Measurements from ENCODE around the gene CLSTN2.

Gene CLSTN2

GRCh38 chr3:139933766-139934165, 1.2 kb upstream of the CLSTN2 start:
- peaks cover 2% of the 10 kb centered on the region for H3K9me3 Mint-ChIP-seq
- ATAC-seq (ENCODE audit: low read depth), result no peak
- peaks cover 2% of the 10 kb centered on the region for H3K36me3 Mint-ChIP-seq
- H3K27ac Mint-ChIP-seq, result no peak overlapping the region
- H3K27me3 Mint-ChIP-seq, result peaks cover 24% of the 10 kb centered on the region
- H3K4me1 Mint-ChIP-seq, result peaks cover 9% of the 10 kb centered on the region
- DNase-seq (ENCODE audit: low spot score in 2 of 2), result no peak
- H3K4me3 Mint-ChIP-seq, result no peak overlapping the region

GRCh38 chr3:139934613-139935015, 371 bp upstream of the CLSTN2 start:
- Mint-ChIP-seq H3K36me3 (peaks cover 2% of the 10 kb centered on the region), H3K27ac (no peak overlapping the region), H3K4me3 (no peak overlapping the region), H3K4me1 (peaks cover 9% of the 10 kb centered on the region), H3K9me3 (peaks cover 2% of the 10 kb centered on the region), H3K27me3 (peaks cover 24% of the 10 kb centered on the region)
- DNase-seq (ENCODE audit: low spot score in 2 of 2), result no peak
- no peak for ATAC-seq (ENCODE audit: low read depth)

- Mint-ChIP-seq H3K4me1 (peaks cover 9% of the 10 kb centered on the region), H3K9me3 (peaks cover 2% of the 10 kb centered on the region), H3K27ac (no peak overlapping the region), H3K27me3 (peaks cover 23% of the 10 kb centered on the region), H3K4me3 (no peak overlapping the region), H3K36me3 (peaks cover 2% of the 10 kb centered on the region)
- ATAC-seq (ENCODE audit: low read depth) (no peak), DNase-seq (ENCODE audit: low spot score in 2 of 2) (no peak)
These were observed 1.2 kb downstream of the CLSTN2 start for GRCh38 chr3:139935866-139936817.

GRCh38 chr3:139937674-139938279, 2.8 kb downstream of the CLSTN2 start:
- Mint-ChIP-seq H3K4me3 (no peak overlapping the region), H3K4me1 (peaks cover 9% of the 10 kb centered on the region), H3K27ac (no peak overlapping the region), H3K36me3 (peaks cover 2% of the 10 kb centered on the region), H3K9me3 (peaks cover 2% of the 10 kb centered on the region), H3K27me3 (peaks cover 28% of the 10 kb centered on the region)
- DNase-seq (ENCODE audit: low spot score in 2 of 2) (no peak), ATAC-seq (ENCODE audit: low read depth) (no peak)

GRCh38 chr3:139939681-139940190, 4.8 kb downstream of the CLSTN2 start:
- peaks cover 28% of the 10 kb centered on the region for H3K27me3 Mint-ChIP-seq

GRCh38 chr3:139940622-139941021, 5.6 kb downstream of the CLSTN2 start:
- H3K4me3 Mint-ChIP-seq, result no peak overlapping the region
- ATAC-seq (ENCODE audit: low read depth), result no peak
- peaks cover 9% of the 10 kb centered on the region for H3K4me1 Mint-ChIP-seq
- no peak overlapping the region for H3K27ac Mint-ChIP-seq
- H3K9me3 Mint-ChIP-seq, result peaks cover 2% of the 10 kb centered on the region
- peaks cover 2% of the 10 kb centered on the region for H3K36me3 Mint-ChIP-seq
- peaks cover 28% of the 10 kb centered on the region for H3K27me3 Mint-ChIP-seq
- no peak for DNase-seq (ENCODE audit: low spot score in 2 of 2)

More at GRCh38 chr3:139939681-139940190, 4.8 kb downstream of the CLSTN2 start:
- peaks cover 9% of the 10 kb centered on the region for H3K4me1 Mint-ChIP-seq
- DNase-seq (ENCODE audit: low spot score in 2 of 2) (no peak), ATAC-seq (ENCODE audit: low read depth) (no peak)
- H3K36me3 Mint-ChIP-seq, result peaks cover 2% of the 10 kb centered on the region
- no peak overlapping the region for H3K4me3 Mint-ChIP-seq
- no peak overlapping the region for H3K27ac Mint-ChIP-seq
- H3K9me3 Mint-ChIP-seq, result peaks cover 2% of the 10 kb centered on the region

- H3K36me3 Mint-ChIP-seq, result peaks cover 2% of the 10 kb centered on the region
- H3K4me1 Mint-ChIP-seq, result peaks cover 2% of the 10 kb centered on the region
- DNase-seq (ENCODE audit: low spot score in 2 of 2) (no peak), ATAC-seq (ENCODE audit: low read depth) (no peak)
- peaks cover 19% of the 10 kb centered on the region for H3K27me3 Mint-ChIP-seq
- H3K9me3 Mint-ChIP-seq, result peaks cover 2% of the 10 kb centered on the region
- no peak overlapping the region for H3K27ac Mint-ChIP-seq
- no peak overlapping the region for H3K4me3 Mint-ChIP-seq
These were observed 6.6 kb downstream of the CLSTN2 start for GRCh38 chr3:139941580-139941979.

GRCh38 chr3:139944256-139944910, 9.4 kb downstream of the CLSTN2 start:
- no peaks in the 10 kb centered on the region for H3K9me3 Mint-ChIP-seq
- H3K27me3 Mint-ChIP-seq, result peaks cover 8% of the 10 kb centered on the region
- no peak overlapping the region for H3K4me3 Mint-ChIP-seq
- no peaks in the 10 kb centered on the region for H3K4me1 Mint-ChIP-seq
- DNase-seq (ENCODE audit: low spot score in 2 of 2) (no peak), ATAC-seq (ENCODE audit: low read depth) (no peak)
- no peaks in the 10 kb centered on the region for H3K36me3 Mint-ChIP-seq
- no peak overlapping the region for H3K27ac Mint-ChIP-seq

- Mint-ChIP-seq H3K9me3 (no peaks in the 10 kb centered on the region), H3K36me3 (no peaks in the 10 kb centered on the region), H3K27me3 (peaks cover 8% of the 10 kb centered on the region), H3K4me1 (no peaks in the 10 kb centered on the region), H3K27ac (no peak overlapping the region), H3K4me3 (no peak overlapping the region)
- DNase-seq (ENCODE audit: low spot score in 2 of 2) (no peak), ATAC-seq (ENCODE audit: low read depth) (no peak)
These were observed 10.4 kb downstream of the CLSTN2 start for GRCh38 chr3:139945386-139945785.

GRCh38 chr3:139945942-139946341, 11.0 kb downstream of the CLSTN2 start:
- H3K9me3 Mint-ChIP-seq, result no peaks in the 10 kb centered on the region
- H3K4me3 Mint-ChIP-seq, result no peak overlapping the region
- no peak overlapping the region for H3K27ac Mint-ChIP-seq
- no peak for DNase-seq (ENCODE audit: low spot score in 2 of 2)
- ATAC-seq (ENCODE audit: low read depth), result no peak
- no peaks in the 10 kb centered on the region for H3K4me1 Mint-ChIP-seq
- no peaks in the 10 kb centered on the region for H3K36me3 Mint-ChIP-seq
- H3K27me3 Mint-ChIP-seq, result peaks cover 8% of the 10 kb centered on the region

GRCh38 chr3:139948467-139948866, 13.5 kb downstream of the CLSTN2 start:
- ATAC-seq (ENCODE audit: low read depth), result no peak

GRCh38 chr3:139948898-139949297, 13.9 kb downstream of the CLSTN2 start:
- ATAC-seq (ENCODE audit: low read depth) (no peak), DNase-seq (ENCODE audit: low spot score in 2 of 2) (no peak)
- H3K4me1 Mint-ChIP-seq, result no peaks in the 10 kb centered on the region
- no peaks in the 10 kb centered on the region for H3K36me3 Mint-ChIP-seq
- no peak overlapping the region for H3K4me3 Mint-ChIP-seq
- H3K9me3 Mint-ChIP-seq, result no peaks in the 10 kb centered on the region
- H3K27ac Mint-ChIP-seq, result no peak overlapping the region
- no peaks in the 10 kb centered on the region for H3K27me3 Mint-ChIP-seq

More at GRCh38 chr3:139948467-139948866, 13.5 kb downstream of the CLSTN2 start:
- Mint-ChIP-seq H3K9me3 (no peaks in the 10 kb centered on the region), H3K27me3 (no peaks in the 10 kb centered on the region), H3K27ac (no peak overlapping the region), H3K4me3 (no peak overlapping the region), H3K4me1 (no peaks in the 10 kb centered on the region), H3K36me3 (no peaks in the 10 kb centered on the region)
- DNase-seq (ENCODE audit: low spot score in 2 of 2), result no peak

GRCh38 chr3:139953131-139953910, 18.3 kb downstream of the CLSTN2 start:
- DNase-seq (ENCODE audit: low spot score in 2 of 2) (no peak), ATAC-seq (ENCODE audit: low read depth) (no peak)
- H3K36me3 Mint-ChIP-seq, result no peaks in the 10 kb centered on the region
- no peaks in the 10 kb centered on the region for H3K4me1 Mint-ChIP-seq
- H3K4me3 Mint-ChIP-seq, result no peak overlapping the region
- no peak overlapping the region for H3K27ac Mint-ChIP-seq
- no peaks in the 10 kb centered on the region for H3K9me3 Mint-ChIP-seq
- peaks cover 2% of the 10 kb centered on the region for H3K27me3 Mint-ChIP-seq
